AML-193 (cell line): ENCODE results near the gene ERC2.
"Not testable (repeated sequence)": the region's sequence is repeated elsewhere in the genome, so short reads cannot be mapped to it uniquely, and the experiment has no call there.

Experiments used
- DNase-seq, 2 experiments: peaks; one replicate each; lab custom pipeline; 2025; lab: John Stamatoyannopoulos, UW

Gene ERC2

GRCh38 chr3:56468184-56469106 is at the start of gene ERC2:
TSS of gene ERC2 (minus strand) at chr3:56468467.
- no peak for DNase-seq

GRCh38 chr3:56502738-56503137 is 34.5 kb upstream of the ERC2 start:
- no peak for DNase-seq

- not testable (repeated sequence) for DNase-seq
Observed at GRCh38 chr3:56496376-56496775, 28.1 kb upstream of the ERC2 start.

DNA sequence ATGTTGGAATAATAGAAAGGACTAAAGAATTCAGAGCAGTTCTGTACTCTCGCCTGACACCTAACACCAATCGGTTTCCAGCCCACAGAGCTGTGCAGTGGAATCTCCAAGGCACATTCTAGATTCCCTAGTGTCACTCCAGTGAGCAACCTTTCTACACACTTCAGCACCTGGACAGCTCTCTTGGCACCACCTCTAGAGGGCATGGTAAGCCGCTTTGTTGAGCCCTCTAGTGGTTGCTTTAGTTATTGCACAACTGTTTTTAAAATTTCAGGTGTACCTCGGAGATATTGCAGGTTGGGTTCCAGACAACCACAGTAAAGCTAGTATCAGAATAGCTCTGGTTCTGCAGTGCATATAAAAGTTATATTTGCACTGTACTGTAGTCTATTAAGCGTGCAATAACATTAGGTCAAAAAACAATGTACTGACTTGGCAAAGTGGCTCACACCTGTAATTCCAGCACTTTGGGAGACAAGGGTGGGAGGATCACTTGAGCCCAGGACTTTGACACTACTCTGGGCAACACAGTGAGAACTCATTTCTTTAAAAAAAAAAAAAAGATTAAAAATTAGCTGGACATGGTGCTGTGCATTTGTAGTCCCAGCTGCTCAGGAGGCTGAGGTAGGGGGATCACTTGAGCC is 26.5 kb upstream of the ERC2 start:
- DNase-seq, result peak; percentile 82 to 91

DNA sequence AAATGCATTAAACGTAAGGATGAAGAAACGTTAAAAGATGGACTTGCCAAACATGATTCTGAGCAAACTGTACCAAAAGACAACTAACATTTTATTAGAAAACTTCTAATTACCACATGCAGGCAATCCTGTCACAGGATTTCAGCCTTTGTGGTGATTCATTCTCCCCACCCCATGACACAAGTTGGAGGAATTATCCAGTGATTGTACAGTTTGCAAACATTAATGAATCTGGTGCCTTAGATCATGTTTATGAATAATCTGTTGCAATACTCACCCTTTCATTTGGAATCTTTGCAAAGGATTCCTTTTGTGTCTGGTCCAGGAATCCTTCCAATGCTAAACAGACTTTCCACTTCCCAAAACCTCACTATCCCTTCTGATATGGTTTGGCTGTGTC is 23.3 kb upstream of the ERC2 start:
- no peak for DNase-seq

- no peak for DNase-seq
Observed at GRCh38 chr3:56488812-56489600, 20.7 kb upstream of the ERC2 start.

DNA sequence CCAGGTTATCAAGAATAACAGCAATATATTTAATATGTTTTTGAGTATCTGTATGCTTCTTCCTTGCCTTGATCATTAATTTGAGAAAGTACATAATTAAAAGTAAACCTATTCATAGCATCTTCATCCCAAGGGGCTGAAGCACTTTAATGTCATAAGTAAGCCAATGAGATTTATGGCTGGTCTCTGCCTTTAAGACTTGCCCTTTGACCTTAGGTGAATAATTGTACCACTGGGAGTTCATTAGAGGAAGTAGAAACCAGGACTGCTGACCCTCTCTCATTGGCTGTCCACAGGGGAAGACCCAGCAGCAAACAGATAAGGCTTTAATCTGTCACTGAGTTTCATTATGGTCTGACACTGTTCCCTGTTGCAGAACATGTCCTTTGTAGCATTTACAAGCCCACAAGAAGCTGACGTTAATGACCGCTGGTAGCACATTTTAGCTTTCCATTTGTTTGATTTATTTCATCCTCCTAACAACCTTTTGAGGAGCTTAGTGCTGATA is 16.3 kb upstream of the ERC2 start:
- DNase-seq, result no peak

DNA sequence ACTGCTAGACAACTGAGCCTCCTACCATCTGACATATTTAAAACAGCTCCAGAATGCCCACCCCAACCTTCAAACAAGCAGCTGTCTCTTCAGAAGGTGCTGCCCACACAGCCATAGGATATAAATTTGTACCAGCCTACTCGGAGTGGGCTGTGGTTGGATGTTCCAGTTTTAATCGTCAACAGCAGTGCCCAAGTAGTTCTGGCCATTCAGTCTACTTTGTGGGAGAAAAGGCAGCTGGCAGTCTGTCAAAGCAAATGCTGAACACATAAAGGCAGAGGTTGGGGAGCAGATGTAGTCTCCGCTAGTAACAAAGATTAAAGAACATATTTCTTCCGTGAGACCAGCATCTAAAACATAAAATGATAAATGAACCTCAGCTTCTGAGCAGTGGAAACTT is 15.9 kb upstream of the ERC2 start:
- DNase-seq, result no peak

DNA sequence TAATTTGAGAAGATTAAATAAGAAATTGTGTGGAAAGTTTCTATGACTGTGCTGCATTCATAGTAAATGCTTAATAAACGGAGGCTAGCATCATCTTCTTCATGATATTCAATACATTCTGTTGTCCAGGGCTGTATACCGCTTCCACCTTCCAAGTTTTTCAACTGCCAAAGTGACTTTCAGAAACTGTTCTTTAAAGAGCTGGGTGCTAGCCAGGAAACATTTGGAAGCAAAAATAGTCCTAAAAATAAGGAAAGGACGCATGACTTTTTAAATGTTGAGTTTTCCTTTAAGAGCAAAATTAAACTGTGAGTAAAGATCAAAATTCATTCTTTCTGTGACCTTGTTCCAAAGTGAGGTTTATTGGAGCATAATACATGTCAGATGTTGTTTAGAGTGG is 9.4 kb upstream of the ERC2 start:
- no peak for DNase-seq

GRCh38 chr3:56476771-56477170 is 8.5 kb upstream of the ERC2 start:
- no peak for DNase-seq

DNA sequence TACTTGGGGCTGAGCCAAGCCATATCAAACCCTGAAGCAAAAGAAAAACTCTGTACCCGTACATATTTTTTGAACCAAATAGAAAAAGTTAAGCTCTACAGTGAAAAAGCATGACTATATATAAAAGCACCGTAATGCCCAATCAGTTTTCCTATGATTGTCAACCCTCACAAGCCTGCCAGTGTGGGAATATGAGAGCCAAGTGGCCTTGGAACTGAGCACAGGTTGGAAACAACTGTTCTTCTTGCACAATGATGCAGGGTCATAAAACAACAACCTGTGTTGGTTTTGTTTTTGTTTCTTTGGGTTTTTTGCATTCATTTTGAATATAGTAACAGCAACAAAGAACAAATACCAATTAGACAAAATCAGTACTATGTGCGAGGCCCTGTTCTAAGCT is 3.5 kb upstream of the ERC2 start:
- DNase-seq, result no peak

- no peak for DNase-seq
Observed at GRCh38 chr3:56469141-56469540, 874 bp upstream of the ERC2 start.

DNA sequence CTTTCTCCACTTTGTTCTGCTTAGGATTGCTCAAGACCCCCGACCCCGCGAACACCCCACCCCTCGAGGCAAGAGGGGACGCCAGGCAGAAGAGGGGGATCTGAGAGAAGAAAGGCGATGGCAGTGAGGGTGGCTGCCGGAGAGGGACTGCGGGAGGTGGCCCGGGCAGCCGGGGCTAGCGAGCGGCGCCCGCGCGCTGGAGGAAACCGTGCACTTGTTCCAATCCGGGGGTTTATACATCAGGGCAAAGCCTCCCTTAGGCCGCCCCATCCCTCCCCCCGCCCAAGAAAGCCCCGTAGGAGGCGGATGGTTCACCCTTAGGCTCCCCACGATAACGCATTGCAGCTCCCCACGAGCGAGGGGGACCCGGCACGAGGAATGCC is 475 bp downstream of the ERC2 start:
- no peak for DNase-seq

DNA sequence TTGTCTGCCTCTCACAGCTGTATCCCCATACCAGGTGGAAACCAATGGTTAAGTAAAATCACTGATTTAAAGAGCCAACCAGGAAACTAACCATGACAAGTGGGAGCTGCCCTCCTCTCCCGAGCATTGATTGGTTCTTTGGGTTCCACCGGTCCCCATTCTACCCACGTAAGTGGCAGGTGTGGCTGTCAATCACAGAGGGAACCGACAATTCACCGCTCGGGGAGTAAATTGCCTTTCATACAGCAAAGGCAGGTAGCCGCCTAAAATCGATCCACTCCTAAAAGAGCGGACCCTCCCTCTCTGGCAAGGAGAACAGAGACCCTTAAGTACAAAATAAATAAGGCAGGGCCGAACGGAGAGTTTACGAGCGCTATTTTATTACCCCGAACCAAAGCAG is 1.2 kb downstream of the ERC2 start:
- DNase-seq, result no peak

DNA sequence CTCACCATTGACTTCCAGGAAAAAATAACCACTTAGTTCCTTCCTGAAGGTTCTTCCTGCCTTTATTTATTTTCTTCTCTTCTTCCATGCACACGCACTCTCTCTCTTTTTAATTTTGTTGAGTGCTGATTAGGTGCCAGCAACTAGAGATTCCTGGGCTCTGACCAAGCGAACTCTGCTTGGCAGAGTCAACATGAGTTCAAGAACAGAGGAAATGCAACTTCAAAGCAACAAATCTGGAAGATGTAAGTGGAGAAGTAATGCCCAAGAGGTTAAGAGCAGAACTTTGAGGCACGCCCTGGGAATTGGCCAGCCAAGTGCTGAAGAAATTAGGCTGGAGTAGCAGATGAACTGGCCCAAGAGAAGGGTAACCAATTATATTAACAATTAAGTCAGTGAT is 8.5 kb downstream of the ERC2 start:
- DNase-seq, result no peak

GRCh38 chr3:56459104-56459496 is 9.2 kb downstream of the ERC2 start:
- DNase-seq, result no peak

GRCh38 chr3:56458496-56459103 is 9.7 kb downstream of the ERC2 start:
- DNase-seq, result no peak

DNA sequence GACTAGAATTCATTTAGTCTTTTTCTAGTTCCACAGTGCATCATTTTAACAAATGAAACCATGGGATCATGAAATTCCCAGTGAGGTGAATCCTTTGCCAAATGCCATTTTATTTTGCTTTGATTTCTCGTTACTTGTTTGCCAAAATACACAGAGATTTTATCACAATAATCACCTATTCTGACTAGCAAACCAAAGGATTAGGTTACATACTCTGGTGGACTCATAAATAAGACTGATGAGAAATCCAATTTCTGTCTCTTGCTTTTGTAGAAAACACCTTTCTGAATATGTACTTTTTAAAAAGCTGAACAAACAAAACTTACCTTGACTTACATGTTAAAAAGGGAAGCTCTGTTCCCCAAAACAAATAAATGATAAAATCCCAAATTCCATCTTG is 12.2 kb downstream of the ERC2 start:
- DNase-seq, result no peak

GRCh38 chr3:56453011-56453410 is 15.3 kb downstream of the ERC2 start:
- no peak for DNase-seq

GRCh38 chr3:56452085-56452484 is 16.2 kb downstream of the ERC2 start:
- DNase-seq, result no peak

- no peak for DNase-seq
Observed at GRCh38 chr3:56443372-56443771, 24.9 kb downstream of the ERC2 start.

GRCh38 chr3:56428667-56429066 is 39.6 kb downstream of the ERC2 start:
- DNase-seq, result no peak
